BLaER1 treated with 17β-estradiol and CSF1 and Interleukin-3, amounts not matched to agents 10 nM and 100 nM (cell line): ENCODE measurements around the gene ART1.
"Not testable (repeated sequence)": the region's sequence is repeated elsewhere in the genome, so short reads cannot be mapped to it uniquely, and the experiment has no call there.

ENCODE experiments used
- H3K27ac ChIP-seq, 11 experiments: shearing (Covaris generic); formaldehyde crosslinking; 2 replicates each; pipeline ENCODE4 v1.8.1; 2022
- H3K27me3 ChIP-seq, 11 experiments: shearing (Covaris generic); formaldehyde crosslinking; 2 replicates each; pipeline ENCODE4 v1.8.1; 2022
- H3K36me3 ChIP-seq, 11 experiments: shearing (Covaris generic); formaldehyde crosslinking; 2 replicates each; pipeline ENCODE4 v1.8.1; 2022
- H3K4me1 ChIP-seq, 10 experiments: shearing (Covaris generic); formaldehyde crosslinking; 2 replicates each; pipeline ENCODE4 v1.8.1; 2022
- H3K4me2 ChIP-seq, 11 experiments: shearing (Covaris generic); formaldehyde crosslinking; 2 replicates each; pipeline ENCODE4 v1.8.1; 2022
- H3K4me3 ChIP-seq, 10 experiments: shearing (Covaris generic); formaldehyde crosslinking; 2 replicates each; pipeline ENCODE4 v1.8.1; 2022
- H3K9ac ChIP-seq, 11 experiments: shearing (Covaris generic); formaldehyde crosslinking; 2 replicates each; pipeline ENCODE4 v1.8.1; 2022
- H3K9me3 ChIP-seq, 11 experiments: shearing (Covaris generic); formaldehyde crosslinking; replicated peaks in 1 of 11; 2 replicates each; pipeline ENCODE4 v1.8.1; 2022
- H4K20me1 ChIP-seq, 11 experiments: shearing (Covaris generic); formaldehyde crosslinking; 2 replicates each; pipeline ENCODE4 v1.8.1; 2022
- Cebpa-rat ChIP-seq, 11 experiments: shearing (Covaris generic); IDR thresholded peaks; 2 replicates each; pipeline ENCODE4 v1.8.1; 2022

ART1 gene

GRCh38 chr11:3644817-3645235, at the start of gene ART1:
ART1 (plus strand) TSS chr11:3645128; CDS start chr11:3659214, 14,086 bp downstream.
- Histone ChIP-seq H3K9ac (no peak within 1 kb of the TSS), H3K9me3 (peaks cover 7 to 35% (median 20%) of the 10 kb centered on the region in 11 experiments; a peak in 19 of 22 replicates), H3K4me3 (no peak within 1 kb of the TSS), H3K4me1 (peaks cover 8 to 17% (median 11%) of the 10 kb centered on the region in 10 experiments; a peak in 18 of 20 replicates), H3K36me3 (no peaks in the 10 kb centered on the region), H3K27me3 (peaks cover 21 to 27% (median 25%) of the 10 kb centered on the region in 11 experiments), H4K20me1 (no peaks in the 10 kb centered on the region), H3K27ac (no peak within 1 kb of the TSS), H3K4me2 (no peak within 1 kb of the TSS)
- TF ChIP-seq Cebpa-rat (IDR thresholded peaks at IDR 0.05), result no peak

DNA sequence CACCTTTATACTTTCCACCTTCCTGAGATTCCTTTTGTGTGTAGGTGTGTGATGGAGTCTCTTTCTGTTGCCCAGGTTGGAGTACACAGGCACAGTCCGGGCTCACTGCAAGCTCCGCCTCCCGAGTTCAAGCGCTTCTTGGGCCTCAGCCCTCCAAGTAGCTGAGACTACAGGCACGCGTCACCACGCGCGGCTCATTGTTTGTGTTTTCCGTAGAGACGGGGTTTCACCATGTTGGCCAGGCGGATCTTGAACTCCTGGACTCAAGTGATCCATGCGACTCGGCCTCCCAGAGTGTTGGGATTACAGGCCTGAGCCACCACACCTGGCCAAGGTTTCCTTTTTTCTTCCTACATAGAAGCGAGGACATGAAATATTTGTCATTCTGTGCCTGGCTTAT, 47.2 kb upstream of the ART1 start:
- H3K36me3 ChIP-seq, H3K4me1 ChIP-seq, H3K4me2 ChIP-seq, H4K20me1 ChIP-seq, H3K9me3 ChIP-seq, H3K9ac ChIP-seq, H3K27me3 ChIP-seq, H3K27ac ChIP-seq, H3K4me3 ChIP-seq: not testable (repeated sequence)

DNA sequence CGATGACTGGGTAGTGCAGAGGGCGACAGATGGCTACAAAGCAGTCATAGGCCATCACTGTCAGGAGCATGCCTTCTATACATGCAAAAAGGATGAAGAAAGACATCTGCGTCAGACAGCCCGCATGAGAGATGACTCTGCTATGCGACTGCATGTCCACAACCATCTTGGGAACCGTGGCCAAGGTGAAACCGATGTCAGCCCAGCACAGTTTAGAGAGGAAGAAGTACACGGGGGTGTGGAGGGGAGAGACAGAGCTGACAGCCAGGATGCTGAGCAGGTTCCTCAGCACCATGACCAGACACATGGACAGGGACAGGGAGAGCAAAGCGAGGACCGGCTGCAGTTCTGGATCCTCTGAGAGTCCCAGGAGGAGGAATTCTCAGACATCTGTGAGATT, 44.7 kb upstream of the ART1 start:
- H4K20me1 ChIP-seq, H3K4me1 ChIP-seq, H3K27me3 ChIP-seq, H3K9me3 ChIP-seq, H3K9ac ChIP-seq, H3K27ac ChIP-seq, H3K4me2 ChIP-seq, H3K36me3 ChIP-seq, H3K4me3 ChIP-seq: not testable (repeated sequence)

DNA sequence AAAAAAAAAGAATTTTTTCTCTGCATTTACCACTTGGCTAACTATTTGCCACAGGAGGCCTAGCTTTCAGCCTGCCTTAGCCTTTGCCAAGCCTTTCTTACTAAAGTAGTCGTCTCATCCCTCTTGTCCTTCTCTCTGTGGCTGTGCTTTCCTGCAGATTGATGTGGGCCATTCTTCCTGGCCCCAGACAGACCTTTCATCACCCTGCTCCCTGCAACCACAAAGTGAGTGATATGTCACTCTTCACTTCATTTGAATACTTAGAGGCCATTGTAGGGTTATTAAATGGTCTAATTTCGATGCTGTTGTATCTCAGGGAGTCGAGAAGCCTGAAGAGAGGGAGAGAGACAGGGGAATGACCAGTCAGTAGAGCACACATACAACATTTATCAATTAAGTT, 40.8 kb upstream of the ART1 start:
- Histone ChIP-seq H3K4me3 (no peak overlapping the region), H3K4me1 (no peaks in the 10 kb centered on the region), H3K9me3 (no peaks in the 10 kb centered on the region), H3K4me2 (no peak overlapping the region), H4K20me1 (no peaks in the 10 kb centered on the region), H3K27me3 (no peaks in the 10 kb centered on the region), H3K27ac (no peak overlapping the region), H3K36me3 (no peaks in the 10 kb centered on the region), H3K9ac (no peak overlapping the region)
- no peak for TF ChIP-seq Cebpa-rat (IDR thresholded peaks at IDR 0.05)

DNA sequence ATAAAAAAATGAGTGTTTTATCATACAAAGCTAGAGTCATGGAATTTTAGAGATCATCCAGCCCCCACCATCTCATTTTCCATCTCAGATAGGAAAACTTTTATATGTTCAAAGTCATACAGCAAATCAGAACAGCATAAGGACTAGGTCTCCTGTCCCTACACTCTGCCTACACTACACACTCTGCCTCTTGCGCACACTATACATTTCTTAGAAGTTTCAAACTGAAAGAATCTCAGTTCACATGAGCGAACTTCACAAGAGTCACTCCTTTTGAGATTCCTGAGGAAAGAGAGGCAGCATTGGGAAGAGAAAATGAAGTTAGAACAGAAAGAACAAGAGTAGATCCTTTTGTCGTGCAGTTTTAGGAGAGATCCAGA, 39.7 kb upstream of the ART1 start:
- Histone ChIP-seq H4K20me1 (no peaks in the 10 kb centered on the region), H3K9me3 (no peaks in the 10 kb centered on the region), H3K4me2 (no peak overlapping the region), H3K27ac (no peak overlapping the region), H3K9ac (no peak overlapping the region), H3K4me1 (no peaks in the 10 kb centered on the region), H3K27me3 (no peaks in the 10 kb centered on the region), H3K4me3 (no peak overlapping the region), H3K36me3 (no peaks in the 10 kb centered on the region)
- no peak for TF ChIP-seq Cebpa-rat (IDR thresholded peaks at IDR 0.05)

DNA sequence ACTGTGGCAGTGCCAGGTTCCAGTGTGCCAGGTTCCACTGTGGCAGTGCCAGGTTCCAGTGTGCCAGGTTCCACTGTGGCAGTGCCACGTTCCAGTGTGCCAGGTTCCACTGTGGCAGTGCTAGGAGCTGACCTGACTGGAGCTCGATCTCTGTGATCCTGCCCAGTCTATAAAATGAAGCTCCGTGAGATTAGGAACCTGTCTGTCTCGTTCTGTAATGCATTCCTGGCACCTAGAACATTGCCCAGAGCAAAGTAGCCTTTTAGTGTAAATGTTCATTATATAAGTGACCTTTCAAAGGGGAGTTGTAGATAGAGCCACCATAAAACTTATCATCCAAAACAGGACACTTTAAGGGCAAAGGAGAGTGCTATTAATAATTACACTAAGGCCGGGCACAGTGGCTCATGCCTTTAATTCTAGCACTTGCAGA, 39.1 kb upstream of the ART1 start:
- Histone ChIP-seq H3K36me3 (no peaks in the 10 kb centered on the region), H3K4me2 (no peak overlapping the region), H3K9me3 (no peaks in the 10 kb centered on the region), H3K4me3 (no peak overlapping the region), H3K4me1 (no peaks in the 10 kb centered on the region), H3K27ac (no peak overlapping the region), H4K20me1 (no peaks in the 10 kb centered on the region), H3K27me3 (no peaks in the 10 kb centered on the region), H3K9ac (no peak overlapping the region)
- TF ChIP-seq Cebpa-rat (IDR thresholded peaks at IDR 0.05), result no peak

DNA sequence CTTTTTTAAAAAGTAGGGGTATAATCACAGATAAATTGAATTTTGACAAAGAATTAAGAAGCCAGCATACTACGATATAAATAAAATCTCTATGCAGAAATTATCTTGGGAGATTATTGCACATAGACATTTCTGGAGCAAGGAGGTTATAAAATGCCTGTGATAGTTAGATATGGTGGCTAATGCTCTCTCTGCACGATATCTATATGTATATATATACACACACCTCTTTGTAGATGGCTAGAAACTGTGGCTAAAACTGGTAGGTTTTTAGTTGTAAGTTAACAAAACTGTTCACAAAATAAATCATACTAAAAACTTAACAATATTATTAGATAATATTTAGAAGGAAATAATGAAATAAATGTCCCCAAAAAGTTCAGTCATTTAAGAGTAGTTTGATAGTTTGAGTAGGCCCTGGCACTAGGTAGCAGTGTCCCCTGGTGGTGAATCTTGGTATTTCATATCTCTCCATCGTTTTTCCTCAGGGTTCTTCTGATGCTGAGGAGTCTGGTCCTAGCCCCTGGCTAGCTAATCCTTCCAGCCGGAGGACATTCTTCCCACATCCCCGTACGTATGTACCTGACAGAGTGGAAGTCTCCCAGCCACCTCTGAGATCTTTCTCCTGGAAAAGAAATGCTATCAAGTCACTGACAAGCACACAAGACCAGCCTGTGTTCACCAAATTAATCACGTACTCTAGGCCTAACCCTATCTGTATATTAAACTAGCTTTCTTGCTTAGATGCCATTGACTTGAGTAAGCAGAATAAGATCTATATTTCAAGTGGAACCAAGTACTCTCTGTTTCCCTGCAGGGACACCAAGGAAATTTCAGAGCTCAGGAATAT, 35.3 kb upstream of the ART1 start:
- no peak overlapping the region for H3K27ac ChIP-seq
- no peak overlapping the region for H3K9ac ChIP-seq
- peaks cover 5 to 10% (median 8%) of the 10 kb centered on the region in 11 experiments; a peak in 15 of 22 replicates for H3K9me3 ChIP-seq

GRCh38 chr11:3610846-3611245, 34.1 kb upstream of the ART1 start:
- H3K9ac ChIP-seq, result no peak overlapping the region
- H3K4me1 ChIP-seq, result peaks cover 11 to 25% (median 17%) of the 10 kb centered on the region in 10 experiments; a peak in 18 of 20 replicates
- H3K36me3 ChIP-seq, result no peaks in the 10 kb centered on the region
- H4K20me1 ChIP-seq, result no peaks in the 10 kb centered on the region
- no peak overlapping the region for H3K27ac ChIP-seq
- peaks cover 5 to 10% (median 8%) of the 10 kb centered on the region in 11 experiments; a peak in 15 of 22 replicates for H3K9me3 ChIP-seq
- H3K27me3 ChIP-seq, result no peaks in the 10 kb centered on the region
- TF ChIP-seq Cebpa-rat (IDR thresholded peaks at IDR 0.05), result no peak
- H3K4me3 ChIP-seq, result no peak overlapping the region
- no peak overlapping the region for H3K4me2 ChIP-seq

More for the DNA sequence above, 35.3 kb upstream of the ART1 start:
- no peak for TF ChIP-seq Cebpa-rat (IDR thresholded peaks at IDR 0.05)
- H4K20me1 ChIP-seq, result no peaks in the 10 kb centered on the region
- no peak overlapping the region for H3K4me3 ChIP-seq
- H3K36me3 ChIP-seq, result no peaks in the 10 kb centered on the region
- H3K27me3 ChIP-seq, result no peaks in the 10 kb centered on the region
- peaks cover 6 to 13% (median 10%) of the 10 kb centered on the region in 10 experiments; a peak in 18 of 20 replicates for H3K4me1 ChIP-seq
- H3K4me2 ChIP-seq, result no peak overlapping the region

DNA sequence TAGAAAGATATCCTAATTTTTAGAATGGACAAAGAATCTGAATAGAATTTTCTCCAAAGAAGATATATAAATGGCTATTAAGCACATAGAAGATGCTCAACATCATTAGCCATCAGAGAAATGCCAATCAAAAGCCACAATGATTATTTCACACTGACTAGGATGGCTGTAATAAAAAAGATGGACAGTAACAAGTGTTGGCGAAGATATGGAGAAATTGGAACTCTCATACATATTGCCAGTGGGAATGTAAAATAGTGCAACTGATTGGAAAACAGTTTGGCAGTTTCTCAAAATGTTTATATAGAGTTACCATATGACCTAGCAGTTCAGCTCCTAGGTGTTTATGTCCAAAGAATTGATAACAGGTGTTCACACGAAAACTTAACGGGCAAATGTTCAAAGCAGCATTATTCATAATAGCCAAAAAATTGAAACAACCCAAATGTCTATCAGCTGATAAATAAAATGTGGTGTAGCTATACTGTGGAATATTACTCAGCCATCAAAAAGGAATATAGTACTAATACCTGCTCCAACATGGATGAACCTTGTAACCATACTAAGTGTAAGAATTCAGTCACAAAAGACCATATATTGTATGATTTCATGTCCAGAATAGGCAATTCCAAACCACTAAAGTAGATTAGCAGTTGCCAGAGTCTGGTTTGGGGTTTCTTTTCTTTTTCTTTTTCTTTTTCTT, 32.8 kb upstream of the ART1 start:
- Histone ChIP-seq H3K9me3 (peaks cover 5 to 10% (median 8%) of the 10 kb centered on the region in 11 experiments; a peak in 15 of 22 replicates), H3K4me2 (no peak overlapping the region), H3K9ac (no peak overlapping the region), H3K36me3 (no peaks in the 10 kb centered on the region), H3K4me3 (no peak overlapping the region), H4K20me1 (no peaks in the 10 kb centered on the region), H3K27me3 (no peaks in the 10 kb centered on the region), H3K4me1 (peaks cover 11 to 30% (median 17%) of the 10 kb centered on the region in 10 experiments; a peak in 18 of 20 replicates), H3K27ac (no peak overlapping the region)
- TF ChIP-seq Cebpa-rat (IDR thresholded peaks at IDR 0.05), result no peak
